ENCODE measurements around the gene GPR137C.

The GPR137C gene

GRCh38 chr14:52527052-52527451 is 25.6 kb upstream of the GPR137C start:
- TF ChIP-seq, protein P1, sequence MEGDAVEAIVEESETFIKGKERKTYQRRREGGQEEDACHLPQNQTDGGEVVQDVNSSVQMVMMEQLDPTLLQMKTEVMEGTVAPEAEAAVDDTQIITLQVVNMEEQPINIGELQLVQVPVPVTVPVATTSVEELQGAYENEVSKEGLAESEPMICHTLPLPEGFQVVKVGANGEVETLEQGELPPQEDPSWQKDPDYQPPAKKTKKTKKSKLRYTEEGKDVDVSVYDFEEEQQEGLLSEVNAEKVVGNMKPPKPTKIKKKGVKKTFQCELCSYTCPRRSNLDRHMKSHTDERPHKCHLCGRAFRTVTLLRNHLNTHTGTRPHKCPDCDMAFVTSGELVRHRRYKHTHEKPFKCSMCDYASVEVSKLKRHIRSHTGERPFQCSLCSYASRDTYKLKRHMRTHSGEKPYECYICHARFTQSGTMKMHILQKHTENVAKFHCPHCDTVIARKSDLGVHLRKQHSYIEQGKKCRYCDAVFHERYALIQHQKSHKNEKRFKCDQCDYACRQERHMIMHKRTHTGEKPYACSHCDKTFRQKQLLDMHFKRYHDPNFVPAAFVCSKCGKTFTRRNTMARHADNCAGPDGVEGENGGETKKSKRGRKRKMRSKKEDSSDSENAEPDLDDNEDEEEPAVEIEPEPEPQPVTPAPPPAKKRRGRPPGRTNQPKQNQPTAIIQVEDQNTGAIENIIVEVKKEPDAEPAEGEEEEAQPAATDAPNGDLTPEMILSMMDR (IDR thresholded peaks at IDR 0.05), result no peak
- H3K4me1 Mint-ChIP-seq, result no peaks in the 10 kb centered on the region
- H3K36me3 Mint-ChIP-seq (ENCODE audit: low read depth), result peaks cover 18% of the 10 kb centered on the region
- no peak overlapping the region for H3K4me3 Mint-ChIP-seq
- no peak for DNase-seq
- H3K9me3 Mint-ChIP-seq, result no peaks in the 10 kb centered on the region
- H3K27ac Mint-ChIP-seq, result no peak overlapping the region
- H3K27me3 Mint-ChIP-seq (ENCODE audit: low read depth, poor library complexity), result no peaks in the 10 kb centered on the region

GRCh38 chr14:52531481-52531880 is 21.2 kb upstream of the GPR137C start:
- H3K27ac Mint-ChIP-seq, result peak overlapping the region; percentile 3
- peaks cover 41% of the 10 kb centered on the region for H3K36me3 Mint-ChIP-seq (ENCODE audit: low read depth)
- TF ChIP-seq, protein P1 (IDR thresholded peaks at IDR 0.05), result no peak
- H3K27me3 Mint-ChIP-seq (ENCODE audit: low read depth, poor library complexity), result no peaks in the 10 kb centered on the region
- no peaks in the 10 kb centered on the region for H3K9me3 Mint-ChIP-seq
- no peak overlapping the region for H3K4me3 Mint-ChIP-seq
- DNase-seq, result no peak
- H3K4me1 Mint-ChIP-seq, result no peaks in the 10 kb centered on the region

DNA sequence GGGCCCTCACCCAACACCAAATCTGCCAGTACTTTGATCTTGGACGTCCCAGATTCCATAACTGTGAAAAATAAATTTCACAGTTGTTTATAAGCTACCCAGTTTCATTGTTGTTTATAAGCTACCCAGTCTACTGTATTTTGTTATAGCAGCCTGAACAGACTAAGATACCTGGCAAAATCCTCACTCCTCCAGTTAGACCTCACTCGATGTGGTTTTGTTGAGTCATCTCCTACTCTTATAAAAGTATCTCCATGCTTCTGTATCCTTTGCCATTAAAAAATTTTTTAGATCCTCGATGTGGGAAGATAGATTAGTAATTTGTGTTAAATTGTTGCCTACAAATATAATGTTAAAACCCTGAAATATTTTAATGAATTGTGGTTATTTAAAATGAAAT is 16.4 kb upstream of the GPR137C start:
- no peaks in the 10 kb centered on the region for H3K9me3 Mint-ChIP-seq
- TF ChIP-seq, protein P1 (IDR thresholded peaks at IDR 0.05), result no peak
- no peak overlapping the region for H3K27ac Mint-ChIP-seq

GRCh38 chr14:52538623-52539022 is 14.0 kb upstream of the GPR137C start:
- H3K9me3 Mint-ChIP-seq, result no peaks in the 10 kb centered on the region
- H3K4me3 Mint-ChIP-seq, result no peak overlapping the region
- TF ChIP-seq, protein P1 (IDR thresholded peaks at IDR 0.05), result no peak
- no peaks in the 10 kb centered on the region for H3K27me3 Mint-ChIP-seq (ENCODE audit: low read depth, poor library complexity)
- no peak overlapping the region for H3K27ac Mint-ChIP-seq
- DNase-seq, result no peak
- H3K4me1 Mint-ChIP-seq, result no peaks in the 10 kb centered on the region
- peaks cover 40% of the 10 kb centered on the region for H3K36me3 Mint-ChIP-seq (ENCODE audit: low read depth)

More for the DNA sequence above, 16.4 kb upstream of the GPR137C start:
- Mint-ChIP-seq H3K27me3 (ENCODE audit: low read depth, poor library complexity) (no peaks in the 10 kb centered on the region), H3K4me1 (no peaks in the 10 kb centered on the region), H3K4me3 (no peak overlapping the region), H3K36me3 (ENCODE audit: low read depth) (peaks cover 53% of the 10 kb centered on the region)
- DNase-seq, result no peak

DNA sequence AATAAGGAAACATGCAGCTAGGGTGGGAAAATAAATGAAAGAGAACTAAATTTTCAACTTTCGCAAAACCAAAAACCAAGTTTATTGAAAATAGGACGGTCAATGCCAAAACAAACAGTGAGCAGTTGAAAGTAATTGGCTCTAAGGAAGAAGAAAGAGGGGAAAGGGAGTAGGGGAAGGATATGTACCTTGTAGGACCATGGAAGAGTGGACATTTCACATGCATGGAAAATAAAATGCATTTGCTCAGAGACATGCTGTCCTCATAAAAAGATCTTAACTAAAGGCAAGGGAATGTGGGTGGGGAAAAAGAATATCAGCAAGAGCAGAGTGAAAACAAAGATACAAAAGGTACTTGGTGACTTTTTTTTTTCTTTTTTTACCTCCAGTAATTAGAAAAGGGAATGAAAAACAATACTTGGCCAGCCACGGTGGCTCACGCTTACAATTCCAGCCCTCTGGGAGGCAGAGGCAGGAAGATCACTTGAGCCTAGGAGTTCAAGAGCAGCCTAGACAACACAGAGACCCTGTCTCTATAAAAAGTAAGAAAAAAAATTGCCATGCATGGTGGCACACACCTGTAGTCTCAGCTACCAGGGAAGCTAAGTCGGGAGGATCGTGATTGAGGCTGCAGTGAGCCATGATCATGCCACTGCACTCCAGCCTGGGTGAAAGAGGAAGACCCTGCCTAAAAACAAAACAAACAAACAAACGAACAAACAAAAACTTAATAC is 6.9 kb upstream of the GPR137C start:
- H3K36me3 Mint-ChIP-seq (ENCODE audit: low read depth), result peaks cover 9% of the 10 kb centered on the region

More for the DNA sequence above, 6.9 kb upstream of the GPR137C start:
- peaks cover 39% of the 10 kb centered on the region for H3K4me1 Mint-ChIP-seq
- no peak for DNase-seq
- no peak overlapping the region for H3K4me3 Mint-ChIP-seq
- TF ChIP-seq, protein P1 (IDR thresholded peaks at IDR 0.05), result no peak
- H3K9me3 Mint-ChIP-seq, result peaks cover 6% of the 10 kb centered on the region
- no peaks in the 10 kb centered on the region for H3K27me3 Mint-ChIP-seq (ENCODE audit: low read depth, poor library complexity)
- no peak overlapping the region for H3K27ac Mint-ChIP-seq

Data from nephron progenitor cell (in vitro differentiated cells).